IMR-90 (cell line): ENCODE results near the gene GARNL3. TPM values are rescaled to one million over a fixed set of nuclear protein-coding genes. Genes with fewer than 3 reads are reported as not detected.

Source experiments
- ATAC-seq: fragments of 200-7000 bp; cut with Tn5 transposase; 2 replicates; pipeline ENCODE4 v1.9.1; 2020; ENCODE audit warnings: low read depth, mild to moderate bottlenecking, moderate library complexity
- BruUV-seq: library from RNA; stranded (reverse); fragments of 400-500 nt; replicated peaks from 2 replicates; lab custom pipeline; 2021; lab: Mats Ljungman, UMichigan
- CTCF ChIA-PET: fragments of 300-600 bp; formaldehyde crosslinking; extraction: SDS; loops from one replicate; lab custom pipeline; 2021; ENCODE audit warnings: antibody characterized with exemption; lab: Yijun Ruan, JAX
- POLR2A ChIA-PET: fragments of 300-600 bp; sonication (Branson Sonifier 250); formaldehyde crosslinking; loops from one replicate; lab custom pipeline; 2022; ENCODE audit warnings: antibody characterized with exemption; ENCODE audit not compliant: unreplicated experiment; lab: Charles Lee
- DNase-seq: peaks from one replicate; pipeline ENCODE4 v3.0.0; 2013
- H2AFZ ChIP-seq: replicated peaks from 2 replicates; pipeline ENCODE3; 2013; ENCODE audit warnings: low read length, mild to moderate bottlenecking; ENCODE audit not compliant: poor library complexity
- H2AK5ac ChIP-seq: 2 replicates; pipeline ENCODE4 v1.6.1; 2013; ENCODE audit warnings: low read depth, low read length, inconsistent platforms
- H2AK9ac ChIP-seq: replicated peaks from 2 replicates; pipeline ENCODE3; 2013; ENCODE audit warnings: mild to moderate bottlenecking, low read depth, low read length, moderate library complexity; ENCODE audit not compliant: poor library complexity
- H2BK120ac ChIP-seq: 2 replicates; pipeline ENCODE4 v1.6.1; 2013; ENCODE audit warnings: low read depth, low read length, inconsistent platforms
- H2BK15ac ChIP-seq: 3 replicates; pipeline ENCODE4 v1.6.1; 2013; ENCODE audit warnings: low read depth, low read length, inconsistent platforms
- H2BK20ac ChIP-seq: 2 replicates; pipeline ENCODE4 v1.6.1; 2013; ENCODE audit warnings: low read depth, mild to moderate bottlenecking, inconsistent platforms, low read length, moderate library complexity
- H2BK5ac ChIP-seq: 2 replicates; pipeline ENCODE4 v1.6.1; 2013; ENCODE audit warnings: mild to moderate bottlenecking, low read depth, low read length, inconsistent platforms; ENCODE audit not compliant: poor library complexity, severe bottlenecking
- H3K14ac ChIP-seq: replicated peaks from 2 replicates; pipeline ENCODE4 v1.6.1; 2013; ENCODE audit warnings: low read depth, low read length, inconsistent platforms
- H3K18ac ChIP-seq: 2 replicates; pipeline ENCODE4 v1.6.1; 2013; ENCODE audit warnings: low read depth, low read length, control low read depth
- H3K23ac ChIP-seq: 2 replicates; pipeline ENCODE4 v1.6.1; 2013; ENCODE audit warnings: low read depth, low read length, inconsistent platforms
- H3K27ac ChIP-seq: 2 replicates; pipeline ENCODE4 v1.5.1; 2013; ENCODE audit warnings: mild to moderate bottlenecking, control low read depth, low read length; ENCODE audit not compliant: insufficient read depth
- H3K27me3 ChIP-seq: 2 replicates; pipeline ENCODE4 v1.6.1; 2013; ENCODE audit warnings: low read length; ENCODE audit not compliant: control insufficient read depth, insufficient read depth
- H3K36me3 ChIP-seq: 2 replicates; pipeline ENCODE4 v1.6.1; 2013; ENCODE audit warnings: low read length, mixed read lengths; ENCODE audit not compliant: control insufficient read depth, insufficient read depth
- H3K4ac ChIP-seq: 2 replicates; pipeline ENCODE4 v1.6.1; 2013; ENCODE audit warnings: low read depth, low read length, inconsistent platforms
- H3K4me1 ChIP-seq: 2 replicates; pipeline ENCODE4 v1.6.1; 2013; ENCODE audit warnings: low read length, mixed read lengths; ENCODE audit not compliant: control insufficient read depth, insufficient read depth
- H3K4me2 ChIP-seq: 2 replicates; pipeline ENCODE4 v1.6.1; 2013; ENCODE audit warnings: low read depth, mild to moderate bottlenecking, control low read depth, low read length, moderate library complexity
- H3K4me3 ChIP-seq: 2 replicates; pipeline ENCODE4 v1.5.1; 2013; ENCODE audit warnings: low read depth, mild to moderate bottlenecking, control low read depth, low read length, moderate library complexity; ENCODE audit not compliant: insufficient read depth
- H3K56ac ChIP-seq: 2 replicates; pipeline ENCODE4 v1.6.1; 2013; ENCODE audit warnings: low read length, inconsistent platforms; ENCODE audit not compliant: insufficient read depth; ENCODE audit errors: extremely low read depth
- H3K79me1 ChIP-seq, 2 experiments: 2 replicates each; pipeline ENCODE4 v1.6.1; 2013; ENCODE audit warnings: low read length in 2 of 2, inconsistent platforms in 1 of 2, low read depth in 1 of 2
- H3K9ac ChIP-seq: 2 replicates; pipeline ENCODE4 v1.6.1; 2013; ENCODE audit warnings: low read depth, low read length, control low read depth
- H3K9me1 ChIP-seq: 2 replicates; pipeline ENCODE4 v1.6.1; 2013; ENCODE audit warnings: low read length, inconsistent platforms; ENCODE audit not compliant: insufficient read depth
- H3K9me3 ChIP-seq: 2 replicates; pipeline ENCODE4 v1.6.1; 2013; ENCODE audit warnings: low read length; ENCODE audit not compliant: control insufficient read depth, insufficient read depth
- H4K20me1 ChIP-seq: 2 replicates; pipeline ENCODE4 v1.6.1; 2013; ENCODE audit warnings: low read length, inconsistent platforms; ENCODE audit not compliant: insufficient read depth
- H4K5ac ChIP-seq: 2 replicates; pipeline ENCODE4 v1.6.1; 2013; ENCODE audit warnings: mild to moderate bottlenecking, low read depth, low read length, control low read depth
- H4K8ac ChIP-seq, 2 experiments: 2 replicates each; pipeline ENCODE4 v1.6.1; 2013; ENCODE audit warnings: low read depth in 2 of 2, low read length in 2 of 2, control low read depth in 1 of 2, inconsistent platforms in 1 of 2
- H4K91ac ChIP-seq: 2 replicates; pipeline ENCODE4 v1.6.1; 2013; ENCODE audit warnings: low read depth, low read length, inconsistent platforms; ENCODE audit not compliant: insufficient read depth
- BHLHE40 ChIP-seq: fragments of 150-350 bp; IDR thresholded peaks from 2 replicates; pipeline ENCODE4 v1.6.1; 2016; ENCODE audit warnings: mild to moderate bottlenecking, low read depth, low read length
- CEBPB ChIP-seq: IDR thresholded peaks from 2 replicates; pipeline ENCODE4 v1.6.1; 2012; ENCODE audit warnings: low read depth, low read length, improper control_type of control experiment
- CHD1 ChIP-seq: IDR thresholded peaks from 2 replicates; pipeline ENCODE4 v1.6.1; 2012; ENCODE audit warnings: low read depth, low read length, improper control_type of control experiment
- CTCF ChIP-seq: conservative IDR thresholded peaks from 2 replicates; pipeline ENCODE4 v1.5.1; 2012; ENCODE audit warnings: mild to moderate bottlenecking, low read depth, low read length, improper control_type of control experiment
- ELK1 ChIP-seq: fragments of 150-350 bp; IDR thresholded peaks from 2 replicates; pipeline ENCODE4 v1.6.1; 2016; ENCODE audit warnings: low read depth, mild to moderate bottlenecking, low read length, moderate library complexity, borderline replicate concordance
- FOS ChIP-seq: fragments of 150-350 bp; IDR thresholded peaks from 2 replicates; pipeline ENCODE4 v1.6.1; 2016; ENCODE audit warnings: low read depth, low read length
- MAFK ChIP-seq: IDR thresholded peaks from 2 replicates; pipeline ENCODE4 v1.6.1; 2012; ENCODE audit warnings: low read depth, low read length, improper control_type of control experiment
- MAZ ChIP-seq: IDR thresholded peaks from 2 replicates; pipeline ENCODE4 v1.6.1; 2012; ENCODE audit warnings: low read depth, mild to moderate bottlenecking, low read length, improper control_type of control experiment, moderate library complexity, borderline replicate concordance
- MXI1 ChIP-seq: IDR thresholded peaks from 2 replicates; pipeline ENCODE4 v1.6.1; 2012; ENCODE audit warnings: low read depth, mild to moderate bottlenecking, low read length, moderate library complexity, borderline replicate concordance
- NFE2L2 ChIP-seq: fragments of 150-350 bp; IDR thresholded peaks from 2 replicates; pipeline ENCODE4 v1.6.1; 2016; ENCODE audit warnings: low read depth, mild to moderate bottlenecking, low read length
- POLR2A ChIP-seq: IDR thresholded peaks from 2 replicates; pipeline ENCODE4 v1.6.1; 2012; ENCODE audit warnings: mild to moderate bottlenecking, low read depth, low read length
- RAD21 ChIP-seq: IDR thresholded peaks from 2 replicates; pipeline ENCODE4 v1.6.1; 2012; ENCODE audit warnings: low read length, improper control_type of control experiment
- RCOR1 ChIP-seq: IDR thresholded peaks from 2 replicates; pipeline ENCODE4 v1.6.1; 2012; ENCODE audit warnings: mild to moderate bottlenecking, low read length, improper control_type of control experiment; ENCODE audit not compliant: insufficient replicate concordance
- RFX5 ChIP-seq: IDR thresholded peaks from 2 replicates; pipeline ENCODE4 v1.8.0; 2012; ENCODE audit warnings: low read depth, mild to moderate bottlenecking, low read length, moderate library complexity
- SMC3 ChIP-seq: fragments of 150-350 bp; IDR thresholded peaks from 2 replicates; pipeline ENCODE4 v1.6.1; 2016; ENCODE audit warnings: low read depth, mild to moderate bottlenecking, antibody characterized with exemption, low read length, moderate library complexity
- USF2 ChIP-seq: fragments of 150-350 bp; IDR thresholded peaks from 2 replicates; pipeline ENCODE4 v1.6.1; 2017; ENCODE audit warnings: mild to moderate bottlenecking, antibody characterized with exemption, low read length, low read depth
- WGBS, 2 experiments: methylation state at CpG; one replicate each; pipeline versions ENCODE4 v1.1.5 to v1.1.7; 2013; ENCODE audit warnings: missing lambda C conversion rate in 2 of 2; ENCODE audit not compliant: insufficient read length in 1 of 2; ENCODE audit errors: extremely low coverage in 2 of 2; 5-methylcytosine and 5-hydroxymethylcytosine counted together
- dilution Hi-C: fragments of 300-500 bp; cut with HindIII; formaldehyde crosslinking; loops from one replicate; pipeline ENCODE4 v1.14.3; 2018; ENCODE audit warnings: low sequenced_read_pairs; ENCODE audit not compliant: unreplicated experiment
- in situ Hi-C: fragments of 300-500 bp; cut with MboI; formaldehyde crosslinking; loops from 3 replicates; pipeline ENCODE4 v1.14.3; 2019; ENCODE audit warnings: low sequenced_read_pairs, inconsistent platforms, mixed read lengths
- intact Hi-C: fragments of 100-400 bp; cut with micrococcal nuclease; formaldehyde crosslinking; loops from 2 replicates; pipeline ENCODE4 v1.10.0; 2022
- polyA plus RNA-seq, 3 experiments: library from polyadenylated mRNA; depleted of rRNA; stranded (reverse); fragments of >200 nt; gene quantifications; 2 replicates each; pipeline ENCODE4 v1.2.3, GENCODE V29; 2012; ENCODE audit warnings: low replicate concordance in 1 of 3
- total RNA-seq: library from RNA; depleted of rRNA; stranded (reverse); fragments of >200 nt; gene quantifications from 2 replicates; pipeline ENCODE4 v1.2.3, GENCODE V29; 2012

The GARNL3 gene
- total and polyA plus RNA-seq, 2 of the 4 experiments (the other 2 are of a cell fraction) = 1.9 to 5.0 TPM

GRCh38 chr9:127277770-127278169, 13.2 kb downstream of the GARNL3 start:
- Histone ChIP-seq H3K4me2 (no peak overlapping the region), H3K79me1 (no peaks in the 10 kb centered on the region), H3K27ac (no peak overlapping the region), H2BK20ac (no peak overlapping the region), H2BK15ac (no peak overlapping the region), H4K5ac (no peak overlapping the region), H2AFZ (no peak overlapping the region), H2AK5ac (no peak overlapping the region), H2AK9ac (no peak overlapping the region), H3K14ac (no peak overlapping the region), H3K18ac (no peak overlapping the region), H2BK120ac (no peak overlapping the region), H4K91ac (no peak overlapping the region), H3K56ac (no peak overlapping the region), H2BK5ac (no peak overlapping the region), H3K4me1 (no peaks in the 10 kb centered on the region), H3K27me3 (no peaks in the 10 kb centered on the region; the same call in 1 of the 2 replicates), H3K9me1 (no peaks in the 10 kb centered on the region; the same call in 1 of the 2 replicates), H3K4ac (no peak overlapping the region), H3K9me3 (no peaks in the 10 kb centered on the region), H3K4me3 (no peak overlapping the region), H3K36me3 (no peaks in the 10 kb centered on the region), H4K8ac (no peak overlapping the region), H3K23ac (no peak overlapping the region), H4K20me1 (no peaks in the 10 kb centered on the region), H3K9ac (no peak overlapping the region)
- in situ Hi-C loops = no loop called here
- POLR2A ChIA-PET = no interaction called here
- CTCF ChIA-PET = no interaction called here
- ATAC-seq = no peak
- intact Hi-C loops = no loop called here
- no peak for DNase-seq
- no CpG with 5 or more reads among the region's 1 CpG for WGBS, 2 experiments
- TF ChIP-seq BHLHE40 = no peak
- TF ChIP-seq ELK1 = no peak
- TF ChIP-seq CHD1 = no peak
- TF ChIP-seq MAZ = no peak
- TF ChIP-seq CEBPB = no peak
- no peak for TF ChIP-seq USF2
- TF ChIP-seq SMC3 = no peak
- no peak for TF ChIP-seq MXI1
- no peak for TF ChIP-seq FOS
- TF ChIP-seq MAFK = no peak
- TF ChIP-seq NFE2L2 = no peak
- TF ChIP-seq RAD21 = no peak
- no peak for TF ChIP-seq POLR2A
- no peak for TF ChIP-seq RCOR1
- no peak for TF ChIP-seq RFX5
- TF ChIP-seq CTCF = no peak
- dilution Hi-C loops = no loop called here
- BruUV-seq = no TSS peak
